ENCODE results near the gene KLHL26.

KLHL26 gene

GRCh38 chr19:18718846-18719458, 82.1 kb downstream of the KLHL26 start:
- DNase-seq (ENCODE audit: low read depth): no peak

- DNase-seq (ENCODE audit: low read depth): no peak
These were observed 82.7 kb downstream of the KLHL26 start for GRCh38 chr19:18719541-18719940.
